ENCODE data around the gene KRTAP29-1. TPM values are rescaled to one million over a fixed set of nuclear protein-coding genes. Genes with fewer than 3 reads are reported as not detected.
"Not testable (repeated sequence)": the region's sequence is repeated elsewhere in the genome, so short reads cannot be mapped to it uniquely, and the experiment has no call there.

Gene KRTAP29-1, protein sequence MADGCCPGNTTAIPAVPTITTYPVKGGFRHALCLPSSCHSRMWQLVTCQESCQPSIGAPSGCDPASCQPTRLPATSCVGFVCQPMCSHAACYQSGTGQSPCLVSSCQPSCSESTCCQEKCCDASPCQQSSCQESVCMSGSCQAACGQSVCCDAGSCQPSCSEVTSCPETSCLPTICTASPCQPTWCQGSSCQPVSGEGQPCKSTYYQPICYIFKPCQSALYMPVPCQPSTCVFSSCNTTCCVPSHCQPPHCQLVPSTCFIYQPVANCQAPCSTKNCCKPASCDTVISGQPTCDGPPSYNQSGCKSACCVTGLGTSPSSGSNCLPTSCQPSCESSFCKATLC
- not detected for total RNA-seq

DNA sequence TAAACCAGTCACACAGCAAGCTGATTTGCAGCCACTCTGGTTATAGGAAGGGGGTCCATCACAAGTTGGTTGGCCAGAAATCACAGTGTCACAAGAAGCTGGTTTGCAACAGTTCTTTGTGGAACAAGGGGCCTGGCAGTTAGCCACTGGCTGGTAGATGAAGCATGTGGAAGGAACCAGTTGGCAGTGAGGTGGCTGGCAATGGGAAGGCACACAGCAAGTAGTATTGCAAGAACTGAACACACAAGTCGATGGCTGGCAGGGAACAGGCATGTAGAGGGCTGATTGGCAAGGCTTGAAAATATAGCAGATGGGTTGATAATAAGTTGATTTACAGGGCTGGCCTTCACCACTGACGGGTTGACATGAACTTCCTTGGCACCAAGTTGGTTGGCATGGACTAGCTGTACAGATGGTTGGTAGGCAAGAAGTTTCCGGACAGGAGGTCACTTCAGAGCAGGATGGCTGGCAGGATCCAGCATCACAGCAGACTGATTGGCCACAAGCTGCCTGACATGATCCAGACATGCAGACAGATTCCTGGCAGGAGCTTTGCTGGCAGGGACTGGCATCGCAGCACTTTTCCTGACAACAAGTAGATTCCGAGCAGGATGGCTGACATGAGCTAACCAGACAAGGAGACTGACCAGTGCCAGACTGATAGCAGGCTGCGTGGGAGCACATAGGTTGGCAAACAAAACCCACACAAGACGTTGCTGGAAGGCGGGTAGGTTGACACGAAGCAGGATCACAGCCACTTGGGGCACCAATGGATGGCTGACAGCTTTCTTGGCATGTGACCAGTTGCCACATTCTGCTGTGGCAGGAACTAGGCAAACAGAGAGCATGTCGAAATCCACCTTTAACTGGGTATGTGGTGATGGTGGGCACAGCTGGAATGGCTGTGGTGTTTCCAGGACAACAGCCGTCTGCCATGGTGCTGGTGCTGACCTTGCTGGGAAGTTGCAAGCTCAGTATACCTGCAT lies at the start of gene KRTAP29-1:
TSS of gene KRTAP29-1 (minus strand) at position 936 of the 986 bp plus-strand sequence. CDS start at position 936, 0 bp downstream.
- Mint-ChIP-seq H3K4me3 (no peak within 1 kb of the TSS), H3K36me3 (no peaks in the 10 kb centered on the region), H3K4me1 (peaks cover 13% of the 10 kb centered on the region), H3K27ac (no peak within 1 kb of the TSS), H3K27me3 (no peaks in the 10 kb centered on the region), H3K9me3 (ENCODE audit: low read depth) (no peaks in the 10 kb centered on the region)
- DNase-seq (no peak), ATAC-seq (no peak)
- CTCF ChIA-PET: interaction anchor here (1.0 to 1.5 kb wide), 4 partner anchors 19 to 247 kb away, joined by 3 to 4 read pairs (median 3); no protein-coding TSS in a partner anchor

DNA sequence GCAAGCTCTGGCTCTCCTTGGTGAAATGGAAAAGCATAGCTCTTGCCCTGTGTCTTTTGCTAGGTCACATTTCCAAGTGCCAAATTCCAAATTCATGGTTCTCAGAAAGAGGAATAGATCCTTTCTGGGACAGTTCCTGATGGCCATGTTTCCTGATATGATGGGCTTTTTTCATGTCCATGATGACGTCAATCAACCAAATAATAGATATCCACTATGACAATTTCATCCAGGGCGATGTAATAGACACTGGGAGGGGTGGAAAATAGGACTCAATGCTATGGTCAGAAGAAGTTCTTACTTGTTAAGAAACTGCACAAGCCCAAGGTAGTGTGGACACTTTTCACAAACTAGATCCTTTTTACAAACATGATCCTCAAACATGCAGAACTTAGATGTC lies 48.5 kb upstream of the KRTAP29-1 start:
- H3K36me3 Mint-ChIP-seq: no peaks in the 10 kb centered on the region
- no peaks in the 10 kb centered on the region for H3K9me3 Mint-ChIP-seq (ENCODE audit: low read depth)
- H3K4me3 Mint-ChIP-seq: no peak overlapping the region
- ATAC-seq (no peak), DNase-seq (no peak)
- CTCF ChIA-PET: no interaction called here
- peaks cover 17% of the 10 kb centered on the region for H3K27me3 Mint-ChIP-seq
- no peaks in the 10 kb centered on the region for H3K4me1 Mint-ChIP-seq
- H3K27ac Mint-ChIP-seq: no peak overlapping the region

DNA sequence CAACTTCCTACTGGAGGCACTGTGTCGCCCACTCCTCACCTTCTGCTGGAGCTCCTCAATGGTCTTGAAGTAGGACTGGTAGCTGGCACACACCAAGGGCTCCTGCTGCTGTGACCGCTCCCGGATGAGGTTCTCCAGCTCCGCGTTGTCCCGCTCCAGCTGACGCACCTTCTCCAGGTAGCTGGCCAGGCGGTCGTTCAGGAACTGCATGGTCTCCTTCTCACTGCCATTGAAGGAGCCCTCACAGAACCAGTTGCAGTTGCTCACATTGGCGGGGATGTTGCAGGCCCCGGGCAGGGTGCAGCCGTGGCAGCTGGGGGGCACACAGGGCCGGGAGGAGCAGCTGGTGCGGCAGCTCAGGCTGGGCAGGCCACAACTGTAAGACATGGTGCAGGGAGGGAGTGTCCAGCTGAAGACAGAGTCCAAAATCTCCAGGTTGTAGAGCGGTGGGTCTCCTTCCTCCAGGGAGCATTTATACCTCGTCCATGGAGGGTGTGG lies 47.8 kb upstream of the KRTAP29-1 start, which contains the start of gene KRT33A:
TSS of gene KRT33A (minus strand) at position 448 of the 498 bp plus-strand sequence. CDS start at position 387, 61 bp downstream.
- ATAC-seq; H3K9me3 Mint-ChIP-seq (ENCODE audit: low read depth); CTCF ChIA-PET; H3K4me1 Mint-ChIP-seq; H3K4me3 Mint-ChIP-seq; H3K27ac Mint-ChIP-seq; H3K36me3 Mint-ChIP-seq; DNase-seq: not testable (repeated sequence)
- peaks cover 14% of the 10 kb centered on the region for H3K27me3 Mint-ChIP-seq

DNA sequence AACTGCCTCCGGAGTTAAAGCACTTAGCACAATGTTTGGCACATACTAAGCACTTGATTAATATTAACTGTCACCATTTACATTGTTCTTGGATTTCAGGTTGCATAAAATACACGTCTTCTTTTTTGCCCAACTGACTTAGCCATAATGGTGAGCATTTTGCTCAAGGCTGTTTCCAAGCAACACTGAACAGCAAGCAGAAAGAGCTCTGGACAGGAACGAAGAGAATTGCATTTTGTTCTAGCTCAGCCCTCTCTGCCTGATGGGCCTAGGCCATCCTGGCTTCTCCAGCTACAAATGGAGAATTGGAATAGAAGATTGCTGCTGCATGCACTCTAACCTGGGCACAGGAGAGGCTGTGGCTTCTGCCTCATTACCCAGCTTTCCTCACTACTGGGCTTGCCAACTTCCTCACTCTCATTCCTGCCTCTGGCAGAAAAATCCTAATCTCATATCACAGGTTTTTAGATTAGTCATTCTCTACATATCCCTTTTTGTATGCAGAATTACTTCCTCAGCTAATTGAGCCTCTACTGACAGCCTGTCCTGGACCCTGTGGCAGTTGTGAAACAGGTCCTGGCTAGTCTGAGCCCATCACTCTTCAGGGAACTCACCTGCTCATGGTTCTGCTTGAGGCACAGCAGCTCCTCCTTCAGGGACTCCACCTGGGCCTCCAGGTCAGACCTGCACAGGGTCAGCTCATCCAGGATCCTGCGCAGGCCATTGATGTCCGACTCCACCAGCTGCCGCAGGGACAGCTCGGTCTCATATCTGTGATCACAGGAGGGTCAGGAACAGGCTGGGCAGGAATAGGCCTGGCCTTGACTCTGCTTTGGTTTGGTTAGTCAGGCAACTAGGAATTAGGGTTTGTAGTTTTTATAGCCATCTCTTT lies 45.5 kb upstream of the KRTAP29-1 start:
- Mint-ChIP-seq H3K4me3 (no peak overlapping the region), H3K27me3 (peaks cover 6% of the 10 kb centered on the region), H3K9me3 (ENCODE audit: low read depth) (peaks cover 2% of the 10 kb centered on the region), H3K27ac (no peak overlapping the region), H3K36me3 (peaks cover 5% of the 10 kb centered on the region), H3K4me1 (no peaks in the 10 kb centered on the region)
- CTCF ChIA-PET: interaction anchor here (1.1 to 1.2 kb wide), 2 partner anchors 8 to 23 kb away, joined by 3 read pairs; no protein-coding TSS in a partner anchor
- ATAC-seq (no peak), DNase-seq (peak; percentile 9)

DNA sequence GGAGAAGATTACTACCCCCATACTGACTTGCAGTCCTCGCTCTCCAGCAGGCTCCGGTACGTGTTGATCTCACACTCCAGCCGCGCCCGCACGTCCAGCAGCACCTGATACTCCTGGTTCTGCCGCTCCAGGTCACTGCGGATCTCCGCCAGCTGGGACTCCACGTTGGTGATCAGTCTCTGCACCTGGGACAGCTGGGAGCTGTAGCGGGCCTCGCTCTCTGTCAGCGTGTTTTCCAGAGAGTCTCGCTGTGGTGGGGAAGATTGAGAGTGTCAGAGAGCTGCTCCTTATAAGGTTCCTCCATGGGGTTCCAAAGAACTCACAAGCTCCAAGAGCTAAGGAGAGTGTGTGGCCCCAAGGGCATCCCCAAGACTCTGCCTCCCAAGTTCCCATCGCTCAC lies 43.8 kb upstream of the KRTAP29-1 start:
- H3K4me3 Mint-ChIP-seq: not testable (repeated sequence)

DNA sequence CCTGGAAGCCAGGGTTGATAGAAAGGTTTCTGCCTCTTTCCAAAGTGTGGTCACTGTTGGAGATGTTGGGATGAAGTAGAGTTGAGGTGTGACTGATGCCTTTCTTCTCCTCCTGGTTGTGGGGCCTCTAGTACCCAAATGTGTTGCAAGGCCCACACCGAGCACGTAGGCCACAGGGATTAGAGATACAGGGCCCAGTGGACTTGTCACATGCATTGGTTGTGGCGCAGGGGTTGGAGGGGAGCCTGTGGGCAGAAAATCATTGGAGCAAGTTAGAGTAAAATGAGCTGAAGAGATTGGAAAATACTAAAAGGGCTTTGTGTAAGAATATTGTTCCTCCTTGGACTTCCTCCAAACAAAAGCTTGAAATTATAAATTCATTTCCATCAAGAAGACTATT lies 43.3 kb upstream of the KRTAP29-1 start:
- Mint-ChIP-seq H3K27me3 (peaks cover 3% of the 10 kb centered on the region), H3K4me3 (no peak overlapping the region)
- CTCF ChIA-PET: no interaction called here

More for the DNA sequence above, 43.8 kb upstream of the KRTAP29-1 start:
- H3K27ac Mint-ChIP-seq; CTCF ChIA-PET; H3K27me3 Mint-ChIP-seq; ATAC-seq; H3K9me3 Mint-ChIP-seq (ENCODE audit: low read depth); DNase-seq; H3K4me1 Mint-ChIP-seq: not testable (repeated sequence)
- H3K36me3 Mint-ChIP-seq: peaks cover 18% of the 10 kb centered on the region

DNA sequence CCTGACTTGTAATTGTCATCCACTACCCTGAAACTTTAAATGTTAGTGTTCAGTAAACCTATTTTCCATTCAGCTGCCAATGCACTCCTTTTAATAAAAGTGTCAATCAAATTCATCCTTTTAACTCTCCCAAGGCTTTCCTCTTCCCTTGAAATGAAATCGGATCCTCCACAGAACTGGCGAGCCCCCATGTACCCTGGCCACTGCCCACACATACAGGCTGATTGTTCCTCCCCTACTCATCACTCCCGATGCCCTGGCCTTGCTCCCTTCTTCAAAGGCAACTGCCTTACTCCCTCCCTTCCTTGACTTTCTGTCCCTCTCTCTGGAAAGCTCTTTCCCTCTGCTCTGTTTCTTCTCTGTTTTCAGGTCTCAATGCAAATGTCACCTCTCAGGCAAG lies 40.4 kb upstream of the KRTAP29-1 start:
- Mint-ChIP-seq H3K4me1 (peaks cover 38% of the 10 kb centered on the region), H3K27ac (no peak overlapping the region)
- CTCF ChIA-PET: no interaction called here

More for the DNA sequence above, 43.3 kb upstream of the KRTAP29-1 start:
- DNase-seq: peak; percentile 23
- no peak overlapping the region for H3K27ac Mint-ChIP-seq
- H3K9me3 Mint-ChIP-seq (ENCODE audit: low read depth): peaks cover 8% of the 10 kb centered on the region
- H3K36me3 Mint-ChIP-seq: peaks cover 18% of the 10 kb centered on the region
- H3K4me1 Mint-ChIP-seq: peaks cover 13% of the 10 kb centered on the region
- ATAC-seq: no peak

DNA sequence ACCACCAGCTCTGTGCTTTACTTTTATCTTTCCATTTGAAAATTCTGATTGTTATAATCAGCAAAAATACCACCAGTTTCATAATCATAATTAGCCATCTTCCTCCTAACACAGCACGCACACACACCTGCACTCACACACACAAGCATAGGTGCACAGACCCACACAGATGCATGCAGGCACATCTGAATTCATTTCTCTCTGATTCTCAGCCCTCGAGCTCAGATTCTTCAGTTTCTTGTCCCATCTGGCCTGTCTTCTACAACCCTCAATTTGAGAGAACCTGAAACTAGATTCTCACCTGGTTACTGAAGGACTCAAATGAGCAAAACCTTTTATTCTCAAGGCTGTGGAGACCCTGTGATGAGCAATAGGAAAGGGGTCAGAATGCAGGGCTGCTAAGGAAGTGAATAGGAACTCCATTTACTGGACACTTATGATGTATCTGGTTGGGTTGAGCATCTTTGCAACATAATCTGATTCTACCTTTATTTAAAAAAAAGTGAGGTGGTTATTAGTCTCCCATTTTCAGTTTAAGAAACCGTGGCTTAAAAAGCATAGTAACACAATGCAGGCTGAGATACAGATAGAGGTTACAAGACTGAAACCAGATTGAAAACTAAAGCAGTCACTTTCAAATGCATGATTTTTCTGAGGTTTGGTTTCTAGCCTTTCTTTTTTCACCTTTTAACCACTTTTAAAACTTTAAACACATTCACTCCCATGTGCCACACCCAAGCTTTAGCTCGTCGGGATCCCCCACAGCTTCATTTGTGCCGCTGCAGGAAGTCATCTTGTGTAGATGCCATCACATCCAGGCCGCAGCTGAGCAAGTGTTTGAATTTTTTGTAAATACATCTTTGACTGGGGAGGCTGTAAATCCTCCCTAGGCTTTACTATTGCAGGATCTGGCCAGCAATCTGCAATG lies 38.5 kb upstream of the KRTAP29-1 start:
- H3K9me3 Mint-ChIP-seq (ENCODE audit: low read depth): peaks cover 8% of the 10 kb centered on the region
- CTCF ChIA-PET: interaction anchor here (1.0 to 2.6 kb wide), 3 partner anchors 208 to 324 kb away, joined by 3 to 10 read pairs (median 3); no protein-coding TSS in a partner anchor
- peaks cover 2% of the 10 kb centered on the region for H3K27me3 Mint-ChIP-seq
- H3K36me3 Mint-ChIP-seq: peaks cover 18% of the 10 kb centered on the region
- H3K4me3 Mint-ChIP-seq: peak overlapping the region; percentile 21
- DNase-seq: peak; percentile 78
- ATAC-seq: peak; percentile 71
- H3K27ac Mint-ChIP-seq: peak overlapping the region; percentile 78
- H3K4me1 Mint-ChIP-seq: peaks cover 40% of the 10 kb centered on the region

More for the DNA sequence above, 40.4 kb upstream of the KRTAP29-1 start:
- Mint-ChIP-seq H3K9me3 (ENCODE audit: low read depth) (peaks cover 8% of the 10 kb centered on the region), H3K36me3 (peaks cover 18% of the 10 kb centered on the region), H3K27me3 (peaks cover 5% of the 10 kb centered on the region), H3K4me3 (no peak overlapping the region)
- ATAC-seq (no peak), DNase-seq (peak; percentile 8)

DNA sequence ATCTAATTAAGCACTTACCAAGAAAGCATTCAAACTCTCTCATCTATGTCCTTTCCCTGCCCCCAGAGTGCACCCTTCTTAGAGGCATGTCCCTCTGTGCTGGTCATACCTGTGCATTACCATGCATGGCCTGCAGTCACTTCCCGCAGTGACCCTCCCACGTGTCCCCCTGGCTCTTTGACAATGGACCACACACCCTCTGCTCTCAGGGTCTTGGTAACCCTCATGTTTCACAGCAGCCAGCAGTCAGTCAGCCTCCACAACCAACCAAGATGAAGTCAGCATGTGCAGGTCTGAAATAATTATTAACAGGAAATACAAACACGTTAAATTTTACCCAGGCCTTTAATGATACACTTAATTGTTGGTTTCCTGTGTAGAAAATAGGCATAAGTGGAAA lies 37.8 kb upstream of the KRTAP29-1 start:
- H3K4me1 Mint-ChIP-seq: peaks cover 40% of the 10 kb centered on the region

DNA sequence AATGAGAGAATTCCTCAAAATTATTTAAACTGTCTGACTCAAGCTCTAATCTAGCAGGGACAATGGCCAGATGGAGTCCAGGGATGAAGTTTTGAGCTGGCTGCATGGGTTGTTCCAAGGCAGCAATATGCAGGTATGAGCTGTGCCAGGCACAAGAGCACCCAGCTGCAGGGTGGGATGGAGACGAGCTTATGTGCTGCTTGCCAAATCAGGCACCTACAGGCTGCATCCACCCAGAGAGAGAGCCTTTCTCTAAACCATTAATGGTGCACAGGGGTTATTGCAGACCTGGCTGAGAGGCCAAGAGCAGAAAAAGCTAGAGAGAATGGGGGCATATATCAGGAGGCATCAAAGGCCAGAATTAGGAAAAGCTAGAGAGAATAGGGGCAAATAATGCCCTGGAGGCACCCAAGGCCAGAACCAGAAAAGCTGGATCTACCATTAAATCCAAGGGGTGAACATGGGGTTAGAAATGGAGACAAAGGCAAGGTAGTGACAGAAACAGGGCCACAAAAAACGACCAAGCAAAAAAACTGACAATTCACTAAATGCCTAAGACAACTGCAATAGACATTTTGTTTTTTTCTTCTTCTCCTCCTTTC lies 37.0 kb upstream of the KRTAP29-1 start:
- peak overlapping the region; percentile 56 for H3K27ac Mint-ChIP-seq
- CTCF ChIA-PET: interaction anchor here (1.2 to 2.6 kb wide), 7 partner anchors 9 to 326 kb away, joined by 3 to 10 read pairs (median 5); no protein-coding TSS in a partner anchor

More for the DNA sequence above, 37.8 kb upstream of the KRTAP29-1 start:
- H3K27ac Mint-ChIP-seq: peak overlapping the region; percentile 78
- no peak overlapping the region for H3K4me3 Mint-ChIP-seq
- H3K36me3 Mint-ChIP-seq: peaks cover 18% of the 10 kb centered on the region
- ATAC-seq (no peak), DNase-seq (peak; percentile 40)
- H3K27me3 Mint-ChIP-seq: peaks cover 2% of the 10 kb centered on the region
- CTCF ChIA-PET: interaction anchor here (1.0 to 2.6 kb wide), 4 partner anchors 8 to 325 kb away, joined by 3 to 10 read pairs (median 4); no protein-coding TSS in a partner anchor
- H3K9me3 Mint-ChIP-seq (ENCODE audit: low read depth): peaks cover 8% of the 10 kb centered on the region

DNA sequence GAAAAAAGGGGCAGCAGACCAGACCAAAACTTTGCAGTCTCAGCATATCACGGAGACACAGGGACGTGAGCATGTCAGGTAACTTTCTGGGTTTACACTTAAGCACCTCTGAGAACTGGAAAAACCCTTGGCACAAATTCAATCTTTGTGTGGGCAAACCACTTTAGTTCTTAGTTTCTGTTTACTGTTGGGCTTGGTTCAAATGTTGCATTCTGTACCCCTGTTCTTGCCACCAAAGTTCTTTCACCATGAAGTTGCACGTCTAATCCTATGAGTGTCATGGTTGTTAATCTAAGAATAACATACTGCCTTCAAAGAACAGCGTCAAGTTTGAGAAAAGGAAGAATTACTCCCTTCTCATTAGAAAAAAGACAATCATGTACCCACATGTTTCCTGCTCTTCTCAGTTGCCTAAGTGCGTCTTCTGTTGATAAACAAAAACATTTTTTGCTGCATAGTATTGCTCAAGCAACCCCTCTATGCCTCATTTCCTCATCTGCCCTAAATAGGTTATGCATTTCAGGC lies 36.4 kb upstream of the KRTAP29-1 start:
- H3K4me1 Mint-ChIP-seq: peaks cover 51% of the 10 kb centered on the region
- H3K9me3 Mint-ChIP-seq (ENCODE audit: low read depth): peaks cover 8% of the 10 kb centered on the region
- CTCF ChIA-PET: interaction anchor here (1.2 to 2.6 kb wide), 8 partner anchors 10 to 327 kb away, joined by 3 to 10 read pairs (median 5); no protein-coding TSS in a partner anchor
- ATAC-seq (peak; percentile 41), DNase-seq (peak; percentile 46)
- H3K27ac Mint-ChIP-seq: peak overlapping the region; percentile 56
- peaks cover 18% of the 10 kb centered on the region for H3K36me3 Mint-ChIP-seq
- peaks cover 2% of the 10 kb centered on the region for H3K27me3 Mint-ChIP-seq
- no peak overlapping the region for H3K4me3 Mint-ChIP-seq

More for the DNA sequence above, 37.0 kb upstream of the KRTAP29-1 start:
- Mint-ChIP-seq H3K4me1 (peaks cover 46% of the 10 kb centered on the region), H3K9me3 (ENCODE audit: low read depth) (peaks cover 8% of the 10 kb centered on the region), H3K27me3 (peaks cover 2% of the 10 kb centered on the region), H3K4me3 (no peak overlapping the region), H3K36me3 (peaks cover 18% of the 10 kb centered on the region)
- DNase-seq (peak; percentile 38), ATAC-seq (no peak)

All from activated CD8-positive, alpha-beta memory T cell treated with anti-CD3 and anti-CD28 coated beads, Interleukin-2, amount 10 ng/mL, durations not matched to agents 7 days and 5 days (primary cell).